ENCODE data around the gene FASTKD2.
A peak's percentile ranks its signal among the peaks of the same experiment; 100 is the strongest.
"Not testable (repeated sequence)": the region's sequence is repeated elsewhere in the genome, so short reads cannot be mapped to it uniquely, and the experiment has no call there.

FASTKD2 gene

GRCh38 chr2:206790311-206790935, 25.0 kb downstream of the FASTKD2 start:
- no peak for DNase-seq (ENCODE audit: low read depth in 2 of 2)

GRCh38 chr2:206792645-206793044, 27.2 kb downstream of the FASTKD2 start:
- DNase-seq (ENCODE audit: low read depth in 2 of 2) = no peak

- no peak for DNase-seq (ENCODE audit: low read depth in 2 of 2)
Measured at GRCh38 chr2:206797376-206797775, 32.0 kb downstream of the FASTKD2 start.

GRCh38 chr2:206798000-206798399, 32.6 kb downstream of the FASTKD2 start:
- DNase-seq (ENCODE audit: low read depth in 2 of 2) = no peak

- no peak for DNase-seq (ENCODE audit: low read depth in 2 of 2)
Measured at GRCh38 chr2:206799083-206799482, 33.7 kb downstream of the FASTKD2 start.

- DNase-seq (ENCODE audit: low read depth in 2 of 2) = peak in 1 of 2 donors; percentile 25
Measured at GRCh38 chr2:206800506-206801417, 35.4 kb downstream of the FASTKD2 start.

- DNase-seq (ENCODE audit: low read depth in 2 of 2) = no peak
Measured at GRCh38 chr2:206801418-206802189, 36.2 kb downstream of the FASTKD2 start.

GRCh38 chr2:206802654-206803514, 37.5 kb downstream of the FASTKD2 start:
- no peak for DNase-seq (ENCODE audit: low read depth in 2 of 2)

- DNase-seq (ENCODE audit: low read depth in 2 of 2) = no peak
Measured at GRCh38 chr2:206804326-206804725, 38.9 kb downstream of the FASTKD2 start.

GRCh38 chr2:206805887-206806607, 40.6 kb downstream of the FASTKD2 start:
- DNase-seq (ENCODE audit: low read depth in 2 of 2) = no peak

- DNase-seq (ENCODE audit: low read depth in 2 of 2) = not testable (repeated sequence)
Measured at GRCh38 chr2:206807624-206808023, 42.2 kb downstream of the FASTKD2 start.

- DNase-seq (ENCODE audit: low read depth in 2 of 2) = not testable (repeated sequence)
Measured at GRCh38 chr2:206812471-206812870, 47.1 kb downstream of the FASTKD2 start.

GRCh38 chr2:206814498-206814897, 49.1 kb downstream of the FASTKD2 start:
- no peak for DNase-seq (ENCODE audit: low read depth in 2 of 2)

GRCh38 chr2:206820807-206821206, 55.4 kb downstream of the FASTKD2 start:
- DNase-seq (ENCODE audit: low read depth in 2 of 2) = no peak

- no peak for DNase-seq (ENCODE audit: low read depth in 2 of 2)
Measured at GRCh38 chr2:206823178-206823577, 57.8 kb downstream of the FASTKD2 start.

GRCh38 chr2:206824087-206824618, 58.7 kb downstream of the FASTKD2 start:
- DNase-seq (ENCODE audit: low read depth in 2 of 2) = no peak

GRCh38 chr2:206824993-206825392, 59.6 kb downstream of the FASTKD2 start:
- DNase-seq (ENCODE audit: low read depth in 2 of 2) = no peak

- no peak for DNase-seq (ENCODE audit: low read depth in 2 of 2)
Measured at GRCh38 chr2:206831442-206831995, 66.1 kb downstream of the FASTKD2 start.

- DNase-seq (ENCODE audit: low read depth in 2 of 2) = no peak
Measured at GRCh38 chr2:206832873-206833272, 67.5 kb downstream of the FASTKD2 start.

- DNase-seq (ENCODE audit: low read depth in 2 of 2) = no peak
Measured at GRCh38 chr2:206833291-206833690, 67.9 kb downstream of the FASTKD2 start.

Data from stimulated activated CD4-positive, alpha-beta T cell treated with anti-CD3 and anti-CD28 coated beads, Interleukin-1b, Interleukin-23, amount 100 ng/mL, for 4 hours (primary cell).